DMS53 treated with DMSO at 0.1 percent for 48 hours (cell line): ENCODE measurements around the gene ADK.
"Not testable (repeated sequence)": the region's sequence is repeated elsewhere in the genome, so short reads cannot be mapped to it uniquely, and the experiment has no call there.

Source experiments
- DNase-seq: peaks from one replicate; lab custom pipeline; 2025; ENCODE audit not compliant: unreplicated experiment; lab: John Stamatoyannopoulos, UW

The ADK gene

DNA sequence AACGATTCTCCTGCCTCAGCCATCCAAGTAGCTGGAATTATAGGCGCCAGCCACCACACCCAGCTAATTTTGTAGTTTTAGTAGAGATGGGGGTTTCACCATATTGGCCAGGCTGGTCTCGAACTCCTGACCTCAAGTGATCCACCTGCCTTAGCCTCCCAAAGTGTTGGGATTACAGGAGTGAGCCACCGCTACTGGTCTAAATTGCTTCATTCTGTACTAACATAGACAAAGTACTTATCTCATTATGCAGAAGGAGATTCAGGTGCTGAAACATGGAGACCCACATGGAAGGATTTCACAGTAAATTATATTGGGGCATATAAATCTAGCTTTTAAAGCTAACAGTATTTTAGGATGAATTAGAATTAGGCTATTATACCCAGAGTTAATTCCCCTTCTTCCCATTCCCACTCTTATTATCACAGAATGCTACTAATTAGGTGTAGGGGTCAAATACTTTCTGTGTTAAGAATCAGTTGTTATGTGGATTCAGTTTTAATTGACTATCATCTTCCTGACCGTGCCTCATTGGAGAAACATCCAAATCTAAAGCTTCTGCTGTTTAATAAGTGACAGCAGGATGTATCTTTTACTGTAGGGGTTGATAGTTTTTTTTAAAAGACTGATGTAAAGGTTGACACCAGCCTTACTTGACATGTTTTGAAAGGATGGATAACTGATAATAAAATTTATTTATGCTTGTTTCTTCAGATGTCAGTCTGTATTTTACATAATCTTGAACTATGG lies 27.2 kb downstream of the ADK start:
- no peak for DNase-seq

DNA sequence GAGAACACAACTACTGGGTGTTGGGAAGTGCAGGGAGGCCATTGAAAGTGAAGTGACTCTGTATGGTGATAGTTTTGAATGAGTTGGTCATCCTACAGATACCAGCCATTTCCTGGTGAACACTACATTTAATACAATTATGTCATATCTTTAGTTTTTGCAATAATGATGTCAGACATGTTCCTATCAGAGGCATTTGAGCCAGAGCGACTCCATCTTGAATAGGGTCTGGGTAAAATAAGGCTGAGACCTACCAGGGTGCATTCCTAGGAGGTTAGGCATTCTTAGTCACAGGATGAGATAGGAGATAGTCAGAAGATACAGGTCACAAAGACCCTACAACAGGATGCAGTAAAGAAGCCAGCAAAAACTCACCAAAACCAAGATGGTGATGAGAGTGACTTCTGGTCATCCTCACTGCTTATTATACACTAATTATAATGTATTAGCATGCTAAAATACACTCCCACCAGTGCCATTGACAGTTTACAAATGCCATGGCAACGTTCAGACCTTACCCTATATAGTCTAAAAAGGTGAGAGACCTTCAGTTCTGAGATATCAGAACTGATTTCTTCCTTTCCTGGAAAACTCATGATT lies 28.2 kb downstream of the ADK start:
- no peak for DNase-seq

GRCh38 chr10:74186678-74187077 lies 35.7 kb downstream of the ADK start:
- no peak for DNase-seq

DNA sequence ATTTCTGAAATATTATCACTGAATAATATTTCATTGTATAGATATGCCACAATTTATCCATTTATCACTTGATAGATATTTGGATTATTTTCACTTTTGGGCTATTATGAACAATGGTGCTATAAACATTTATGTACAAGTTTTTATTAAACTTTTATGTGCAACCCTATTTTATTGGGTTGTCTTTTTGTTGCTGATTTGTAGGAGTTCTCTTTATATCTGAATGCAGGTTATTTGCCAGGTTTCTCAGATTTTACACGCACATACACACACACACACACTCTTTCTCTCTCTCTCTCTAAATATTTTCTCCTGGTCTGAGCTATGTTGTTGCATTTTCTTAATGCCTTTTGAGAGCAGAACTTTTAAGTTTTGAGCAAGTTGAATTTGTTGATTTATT lies 36.2 kb downstream of the ADK start:
- no peak for DNase-seq

GRCh38 chr10:74188617-74189016 lies 37.6 kb downstream of the ADK start:
- not testable (repeated sequence) for DNase-seq

DNA sequence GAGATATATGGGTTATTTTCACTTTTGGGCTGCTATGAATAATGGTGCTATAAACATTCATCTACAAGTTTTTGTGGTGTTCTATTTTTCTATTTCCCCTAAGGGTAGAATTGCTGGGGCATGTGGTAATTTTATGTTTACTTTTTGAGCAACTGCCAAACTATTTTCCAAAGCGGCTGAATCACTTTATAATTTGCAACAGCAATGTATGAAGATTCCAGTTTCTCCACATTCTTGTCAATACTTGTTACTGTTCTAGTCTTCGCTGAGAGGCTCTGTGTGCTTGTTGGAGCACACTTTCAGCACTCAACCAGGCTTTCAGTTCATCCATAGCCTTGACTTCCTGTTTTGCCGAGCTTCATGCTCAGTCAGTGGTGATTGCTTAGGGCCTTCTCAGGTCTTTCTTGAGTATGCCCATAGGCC lies 39.0 kb downstream of the ADK start:
- DNase-seq = peak; percentile 59

GRCh38 chr10:74190494-74190893 lies 39.5 kb downstream of the ADK start:
- DNase-seq = no peak

DNA sequence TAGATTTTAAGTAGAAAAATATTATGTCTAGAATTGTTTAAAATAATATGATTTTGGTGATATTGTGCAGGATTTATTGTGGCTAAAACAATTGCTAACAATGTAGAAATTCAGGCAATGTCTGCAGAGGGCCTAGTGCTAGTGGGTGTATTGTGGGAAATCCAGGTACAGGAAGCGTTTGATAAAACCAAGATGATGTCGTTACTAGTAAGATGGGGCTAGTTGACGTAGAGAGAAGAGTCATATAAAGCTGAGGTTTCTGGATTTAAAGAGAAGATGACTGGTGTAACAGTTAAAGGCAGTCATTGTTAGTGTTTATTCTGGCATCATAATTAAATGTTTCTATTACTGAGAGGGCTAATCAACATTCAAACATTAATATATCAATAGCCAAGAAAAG lies 43.5 kb downstream of the ADK start:
- DNase-seq = no peak

DNA sequence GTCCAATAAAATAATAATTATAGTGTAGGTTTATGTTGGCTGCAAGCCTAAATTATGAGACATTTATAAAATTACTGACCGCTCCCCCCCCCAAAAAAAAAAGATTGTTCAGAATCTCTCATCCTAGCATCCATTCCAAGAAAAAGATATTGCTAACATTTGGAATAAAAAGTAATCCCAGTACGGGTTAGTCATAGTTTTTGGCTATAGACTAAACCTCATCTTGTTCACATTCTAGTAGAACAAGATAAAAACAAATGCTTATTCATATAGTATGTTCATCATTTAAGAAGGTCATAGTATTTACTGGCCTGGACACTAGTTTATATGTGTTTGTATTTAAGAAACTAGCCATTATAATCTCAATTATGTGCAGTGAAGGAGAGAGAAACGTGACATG lies 44.0 kb downstream of the ADK start:
- DNase-seq = no peak

DNA sequence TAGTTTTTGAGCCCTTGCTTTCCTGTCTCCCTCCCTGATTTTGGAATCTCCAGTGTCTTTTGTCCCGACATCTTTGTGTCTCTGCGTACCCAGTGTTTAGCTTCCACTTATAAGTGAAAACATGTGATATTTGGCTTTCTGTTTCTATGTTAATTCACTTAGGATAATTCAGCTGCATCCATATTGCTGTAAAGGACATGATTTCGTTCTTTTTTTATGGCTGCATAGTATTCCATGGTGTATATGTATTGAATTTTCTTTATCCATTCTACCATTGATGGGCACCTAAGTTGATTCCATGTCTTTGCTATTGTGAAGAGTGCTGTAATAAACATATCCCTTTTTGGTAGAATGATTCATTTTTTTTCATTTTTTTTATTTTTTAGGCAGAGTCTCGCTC lies 48.3 kb downstream of the ADK start:
- no peak for DNase-seq

- DNase-seq = no peak
Measured at GRCh38 chr10:74202356-74202755, 51.3 kb downstream of the ADK start.

GRCh38 chr10:74206746-74207145 lies 55.7 kb downstream of the ADK start:
- peak; percentile 91 for DNase-seq

DNA sequence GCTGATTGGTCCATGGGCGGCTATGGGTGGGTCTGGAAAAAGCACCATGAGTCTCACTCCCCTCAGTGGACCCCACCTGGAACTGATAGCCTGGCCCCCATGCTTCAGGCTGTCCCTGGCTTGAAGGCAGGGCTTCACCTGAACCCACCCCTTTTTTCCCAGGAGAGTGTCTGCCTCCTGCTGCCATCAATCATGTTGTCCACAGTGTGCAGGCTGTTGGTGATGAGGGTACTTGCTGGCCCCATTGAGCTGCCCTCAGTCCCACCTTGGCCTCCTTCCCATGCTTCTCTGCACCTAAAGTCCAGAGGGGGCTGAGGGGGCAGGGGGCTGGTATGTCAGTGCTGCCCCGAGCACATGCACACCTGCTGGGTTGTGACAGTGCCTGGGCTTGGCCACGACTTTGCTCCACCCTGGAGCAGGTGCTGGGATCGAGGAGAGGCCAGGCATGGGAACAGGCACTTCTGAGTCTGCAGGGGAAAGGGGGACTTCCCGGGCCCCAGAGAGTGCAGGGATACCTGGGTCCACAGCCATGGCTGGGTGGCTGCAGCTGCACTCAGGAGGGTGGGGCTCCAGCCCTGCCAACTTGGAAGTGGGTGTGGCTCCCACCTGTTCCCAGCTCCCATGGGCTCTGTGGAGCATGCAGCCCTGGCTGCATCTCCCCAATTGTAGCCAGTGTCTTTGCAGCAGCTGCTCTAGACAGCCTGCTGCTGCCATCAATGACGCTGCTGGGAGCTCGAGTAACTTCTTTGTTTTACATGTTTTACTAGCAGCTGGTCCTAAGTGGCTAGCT lies 56.9 kb downstream of the ADK start:
- peak; percentile 75 for DNase-seq

GRCh38 chr10:74208997-74209396 lies 58.0 kb downstream of the ADK start:
- DNase-seq = no peak

DNA sequence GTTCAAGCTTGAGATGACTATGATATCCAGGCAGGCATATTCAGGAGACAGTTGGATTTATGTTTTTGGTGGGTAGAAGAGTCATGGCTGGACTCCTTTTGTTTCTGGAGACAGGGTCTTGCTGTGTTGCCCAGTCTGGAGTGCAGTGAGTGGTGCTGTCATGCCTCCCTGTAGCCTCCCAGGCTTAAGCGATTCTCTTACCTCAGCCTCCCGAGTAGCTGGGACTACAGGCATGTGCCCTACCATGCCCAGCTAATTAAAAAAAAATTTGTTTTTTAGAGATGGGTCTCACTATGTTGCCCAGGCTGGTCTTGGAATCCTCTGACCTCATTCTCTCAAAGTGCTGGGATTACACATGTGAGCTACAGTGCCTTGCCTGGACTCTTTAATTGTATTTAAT lies 62.0 kb downstream of the ADK start:
- no peak for DNase-seq

DNA sequence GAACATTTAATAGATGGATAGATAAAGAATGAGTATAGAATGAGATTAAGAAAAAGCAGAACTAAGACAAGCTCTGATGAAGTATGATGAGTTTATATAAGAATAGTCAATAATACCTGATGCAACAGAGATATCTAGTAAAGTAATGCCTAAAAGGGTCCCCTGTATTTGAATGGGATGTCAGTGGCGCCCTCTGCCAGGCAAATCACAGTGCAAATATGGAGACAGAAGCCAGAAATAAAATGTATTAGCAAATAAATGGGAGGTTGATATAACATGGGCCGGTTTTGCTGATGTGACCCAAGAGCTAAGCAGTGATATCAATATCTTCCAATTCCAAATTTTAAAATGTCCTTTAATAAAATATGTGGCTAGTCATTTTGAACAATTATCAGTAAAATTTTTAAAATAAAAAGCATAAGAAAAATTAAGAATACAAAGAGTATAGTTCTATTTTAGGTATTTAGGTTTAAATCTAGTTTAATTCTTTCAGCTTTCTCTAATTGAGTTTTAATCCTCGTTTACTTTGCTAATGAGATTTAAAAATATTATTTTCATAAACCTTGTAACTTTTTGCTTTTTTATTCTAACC lies 62.6 kb downstream of the ADK start:
- DNase-seq = peak; percentile 34

GRCh38 chr10:74217110-74217509 lies 66.1 kb downstream of the ADK start:
- DNase-seq = not testable (repeated sequence)

DNA sequence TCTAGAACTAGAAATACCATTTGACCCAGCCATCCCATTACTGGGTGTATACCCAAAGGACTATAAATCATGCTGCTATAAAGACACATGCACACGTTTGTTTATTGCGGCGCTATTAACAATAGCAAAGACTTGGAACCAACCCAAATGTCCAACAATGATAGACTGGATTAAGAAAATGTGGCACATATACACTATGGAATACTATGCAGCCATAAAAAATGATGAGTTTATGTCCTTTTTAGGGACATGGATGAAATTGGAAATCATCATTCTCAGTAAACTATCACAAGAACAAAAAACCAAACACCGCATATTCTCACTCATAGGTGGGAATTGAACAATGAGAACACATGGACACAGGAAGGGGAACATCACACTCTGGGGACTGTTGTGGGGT lies 71.4 kb downstream of the ADK start:
- DNase-seq = not testable (repeated sequence)

- DNase-seq = no peak
Measured at GRCh38 chr10:74223755-74224529, 72.9 kb downstream of the ADK start.

DNA sequence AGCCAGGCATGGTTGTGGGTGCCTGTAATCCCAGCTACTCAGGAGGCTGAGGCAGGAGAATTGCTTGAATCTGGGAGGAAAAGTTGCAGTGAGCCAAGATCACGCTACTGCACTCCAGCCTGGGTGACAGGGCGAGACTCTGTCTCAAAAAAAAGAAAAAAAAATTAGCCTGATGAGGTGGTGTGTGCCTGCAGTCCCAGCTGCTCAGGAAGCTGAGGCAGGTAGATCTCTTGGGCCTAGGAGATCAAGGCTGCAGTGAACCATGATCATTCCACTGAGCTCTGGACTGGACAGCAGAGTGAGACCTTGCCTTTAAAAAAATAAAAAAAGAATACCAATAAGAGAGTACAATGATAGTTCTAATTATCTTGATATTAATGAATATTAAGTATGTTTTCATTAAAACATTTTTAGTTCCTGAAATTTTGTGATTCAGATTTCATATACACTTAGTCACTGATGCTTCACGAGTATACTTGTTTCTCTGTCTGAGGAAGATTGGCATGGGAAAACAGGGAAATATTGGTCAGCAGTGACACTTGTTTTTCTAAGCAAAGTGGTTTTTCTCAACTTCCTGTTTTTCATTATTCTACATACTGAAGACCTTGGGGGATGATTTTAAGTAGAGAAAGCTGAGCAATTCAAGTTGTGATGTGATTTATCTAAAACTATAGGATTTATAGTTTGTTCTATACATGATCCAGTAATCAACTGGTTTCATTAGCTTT lies 76.8 kb downstream of the ADK start:
- no peak for DNase-seq
